Osteocyte (in vitro differentiated cells): ENCODE measurements around the gene ANKRD44. TPM values are rescaled to one million over a fixed set of nuclear protein-coding genes. Genes with fewer than 3 reads are reported as not detected.

Experiments used
- DNase-seq: peaks from one replicate; pipeline ENCODE4 v3.0.0; 2021; ENCODE audit warnings: mixed read lengths; ENCODE audit not compliant: unreplicated experiment; ENCODE audit errors: extremely low spot score
- H3K27ac Mint-ChIP-seq: one replicate; pipeline ENCODE4 v1.8.0; 2021; ENCODE audit warnings: mild to moderate bottlenecking, mixed read lengths; ENCODE audit not compliant: unreplicated experiment
- H3K27me3 Mint-ChIP-seq: one replicate; pipeline ENCODE4 v1.8.0; 2021; ENCODE audit warnings: mixed read lengths; ENCODE audit not compliant: unreplicated experiment
- H3K36me3 Mint-ChIP-seq: one replicate; pipeline ENCODE4 v1.8.0; 2021; ENCODE audit warnings: mixed read lengths; ENCODE audit not compliant: unreplicated experiment
- H3K4me1 Mint-ChIP-seq: one replicate; pipeline ENCODE4 v1.8.0; 2021; ENCODE audit warnings: mixed read lengths; ENCODE audit not compliant: unreplicated experiment
- H3K4me3 Mint-ChIP-seq: one replicate; pipeline ENCODE4 v1.8.0; 2021; ENCODE audit warnings: mild to moderate bottlenecking, moderate library complexity, mixed read lengths; ENCODE audit not compliant: unreplicated experiment
- H3K9me3 Mint-ChIP-seq: one replicate; pipeline ENCODE4 v1.8.0; 2021; ENCODE audit warnings: mixed read lengths; ENCODE audit not compliant: unreplicated experiment
- CTCF ChIP-seq: fragments of 200-600 bp; sonication (generic); IDR thresholded peaks from 2 replicates; pipeline ENCODE4 v1.5.0; 2021; ENCODE audit warnings: antibody characterized with exemption, mild to moderate bottlenecking, moderate library complexity
- total RNA-seq: library from RNA; stranded (reverse); gene quantifications from 2 replicates; pipeline ENCODE4 v1.2.1, GENCODE V29; 2021

Gene ANKRD44
- total RNA-seq, 1 donor from 2014 or later, result 16.6 TPM

DNA sequence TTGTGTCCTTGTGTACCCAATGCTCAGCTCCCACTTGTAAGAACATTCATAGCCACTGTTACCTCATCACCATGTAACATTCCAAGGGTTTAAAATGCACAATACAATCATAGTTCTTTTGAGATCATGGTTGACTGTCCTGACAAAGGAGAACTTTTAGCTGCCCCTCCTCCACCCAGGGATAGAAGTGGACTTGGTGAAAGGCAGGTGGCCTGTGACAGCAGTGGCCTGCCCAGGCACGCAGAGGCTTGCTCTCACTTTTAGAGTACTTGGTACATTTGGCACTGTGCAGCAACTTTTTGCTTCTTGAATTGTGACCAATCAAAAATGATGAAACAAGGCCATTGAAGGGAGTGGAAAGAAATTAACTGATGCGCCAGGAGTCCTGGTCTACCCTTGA is 108.7 kb downstream of the ANKRD44 start:
- DNase-seq, result no peak
- H3K4me3 Mint-ChIP-seq, result no peak overlapping the region
- no peaks in the 10 kb centered on the region for H3K9me3 Mint-ChIP-seq
- peaks cover 15% of the 10 kb centered on the region for H3K4me1 Mint-ChIP-seq
- no peak overlapping the region for H3K27ac Mint-ChIP-seq
- no peak for TF ChIP-seq CTCF
- no peaks in the 10 kb centered on the region for H3K27me3 Mint-ChIP-seq
- H3K36me3 Mint-ChIP-seq, result peaks cover 7% of the 10 kb centered on the region

DNA sequence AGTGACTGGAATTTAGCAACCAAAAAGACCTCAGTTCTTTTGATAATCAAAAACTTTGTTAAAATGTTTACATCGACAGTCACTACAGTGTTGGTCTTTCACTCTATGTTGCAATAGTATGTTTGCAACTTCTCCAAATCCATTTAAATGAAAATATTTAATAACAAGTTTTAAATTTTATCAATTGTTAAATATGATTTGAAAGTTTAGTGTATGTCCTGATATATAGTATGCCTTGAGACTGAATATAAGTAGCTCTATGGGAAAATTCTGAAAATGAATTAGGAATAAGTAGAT is 109.9 kb downstream of the ANKRD44 start:
- Mint-ChIP-seq H3K4me1 (peaks cover 22% of the 10 kb centered on the region), H3K36me3 (peaks cover 7% of the 10 kb centered on the region), H3K27me3 (no peaks in the 10 kb centered on the region), H3K4me3 (no peak overlapping the region), H3K9me3 (no peaks in the 10 kb centered on the region), H3K27ac (no peak overlapping the region)
- no peak for TF ChIP-seq CTCF
- DNase-seq, result no peak

GRCh38 chr2:197200051-197200761 is 110.4 kb downstream of the ANKRD44 start:
- Mint-ChIP-seq H3K27me3 (no peaks in the 10 kb centered on the region), H3K9me3 (no peaks in the 10 kb centered on the region), H3K4me1 (peaks cover 23% of the 10 kb centered on the region), H3K36me3 (peaks cover 7% of the 10 kb centered on the region), H3K4me3 (no peak overlapping the region), H3K27ac (no peak overlapping the region)
- no peak for DNase-seq
- TF ChIP-seq CTCF, result no peak

GRCh38 chr2:197198890-197199289 is 111.7 kb downstream of the ANKRD44 start:
- DNase-seq, result no peak
- Mint-ChIP-seq H3K27ac (no peak overlapping the region), H3K27me3 (no peaks in the 10 kb centered on the region), H3K4me1 (peaks cover 14% of the 10 kb centered on the region), H3K36me3 (peaks cover 7% of the 10 kb centered on the region), H3K9me3 (no peaks in the 10 kb centered on the region), H3K4me3 (no peak overlapping the region)
- TF ChIP-seq CTCF, result no peak

GRCh38 chr2:197197895-197198311 is 112.7 kb downstream of the ANKRD44 start:
- no peak for TF ChIP-seq CTCF
- H3K27ac Mint-ChIP-seq, result no peak overlapping the region
- H3K4me1 Mint-ChIP-seq, result peaks cover 14% of the 10 kb centered on the region
- DNase-seq, result no peak
- no peaks in the 10 kb centered on the region for H3K9me3 Mint-ChIP-seq
- peaks cover 7% of the 10 kb centered on the region for H3K36me3 Mint-ChIP-seq
- H3K4me3 Mint-ChIP-seq, result no peak overlapping the region
- no peaks in the 10 kb centered on the region for H3K27me3 Mint-ChIP-seq
